H9 (cell line): Measurements from ENCODE around the gene SERPINC1. TPM values are rescaled to one million over a fixed set of nuclear protein-coding genes. Genes with fewer than 3 reads are reported as not detected.

ENCODE experiments used
- DNase-seq: peaks from one replicate; pipeline ENCODE4 v3.0.0-alpha.2; 2017
- H2AFZ ChIP-seq: one replicate; pipeline ENCODE4 v1.6.1; 2013; ENCODE audit warnings: mild to moderate bottlenecking, low read length, control low read depth, moderate library complexity
- H2AK5ac ChIP-seq: 2 replicates; pipeline ENCODE4 v1.6.1; 2013; ENCODE audit warnings: low read length, control low read depth, mixed read lengths; ENCODE audit not compliant: insufficient read length
- H2BK120ac ChIP-seq: one replicate; pipeline ENCODE4 v1.6.1; 2013; ENCODE audit warnings: low read depth, mild to moderate bottlenecking, low read length, control low read depth, inconsistent platforms; ENCODE audit not compliant: poor library complexity, severe bottlenecking
- H2BK12ac ChIP-seq: 2 replicates; pipeline ENCODE4 v1.6.1; 2013; ENCODE audit warnings: low read length, control low read depth, mixed read lengths, low read depth; ENCODE audit not compliant: insufficient read length
- H2BK15ac ChIP-seq: 2 replicates; pipeline ENCODE4 v1.6.1; 2013; ENCODE audit warnings: low read depth, low read length, control low read depth
- H2BK20ac ChIP-seq: one replicate; pipeline ENCODE4 v1.6.1; 2013; ENCODE audit warnings: low read depth, mild to moderate bottlenecking, low read length, control low read depth, inconsistent platforms; ENCODE audit not compliant: poor library complexity, severe bottlenecking
- H2BK5ac ChIP-seq: 2 replicates; pipeline ENCODE4 v1.6.1; 2013; ENCODE audit warnings: low read length, control low read depth, mixed read lengths; ENCODE audit not compliant: insufficient read length
- H3K14ac ChIP-seq: 2 replicates; pipeline ENCODE4 v1.6.1; 2013; ENCODE audit warnings: low read length, control low read depth; ENCODE audit not compliant: insufficient read depth
- H3K18ac ChIP-seq: 2 replicates; pipeline ENCODE4 v1.6.1; 2013; ENCODE audit warnings: low read depth, mild to moderate bottlenecking, mixed read lengths, low read length, control low read depth; ENCODE audit not compliant: insufficient read length
- H3K23ac ChIP-seq: 2 replicates; pipeline ENCODE4 v1.6.1; 2013; ENCODE audit warnings: low read length, control low read depth, mixed read lengths, low read depth; ENCODE audit not compliant: insufficient read length
- H3K23me2 ChIP-seq: 2 replicates; pipeline ENCODE4 v1.6.1; 2013; ENCODE audit warnings: low read depth, mild to moderate bottlenecking, mixed read lengths, low read length, control low read depth; ENCODE audit not compliant: insufficient read length, poor library complexity, severe bottlenecking
- H3K27ac ChIP-seq: 2 replicates; pipeline ENCODE4 v1.5.1; 2013; ENCODE audit warnings: low read length, control low read depth, mixed read lengths, low read depth; ENCODE audit not compliant: insufficient read length
- H3K27me3 ChIP-seq: 2 replicates; pipeline ENCODE4 v1.6.1; 2013; ENCODE audit warnings: low read length, control low read depth, inconsistent platforms; ENCODE audit not compliant: insufficient read depth
- H3K4ac ChIP-seq: 2 replicates; pipeline ENCODE4 v1.6.1; 2013; ENCODE audit warnings: low read depth, mild to moderate bottlenecking, control low read depth, inconsistent platforms, low read length, moderate library complexity
- H3K4me1 ChIP-seq: 2 replicates; pipeline ENCODE4 v1.6.1; 2013; ENCODE audit warnings: low read length, control low read depth, inconsistent platforms; ENCODE audit not compliant: insufficient read depth
- H3K4me2 ChIP-seq: 2 replicates; pipeline ENCODE4 v1.6.1; 2013; ENCODE audit warnings: low read length, control low read depth, mixed read lengths; ENCODE audit not compliant: insufficient read length, insufficient read depth
- H3K56ac ChIP-seq: 2 replicates; pipeline ENCODE4 v1.6.1; 2013; ENCODE audit warnings: low read depth, mild to moderate bottlenecking, mixed read lengths, low read length, control low read depth; ENCODE audit not compliant: insufficient read length
- H3K79me1 ChIP-seq: 2 replicates; pipeline ENCODE4 v1.6.1; 2013; ENCODE audit warnings: low read depth, mild to moderate bottlenecking, moderate library complexity, low read length, control low read depth, inconsistent platforms; ENCODE audit not compliant: insufficient read depth, poor library complexity, severe bottlenecking
- H3K79me2 ChIP-seq: 2 replicates; pipeline ENCODE4 v1.6.1; 2013; ENCODE audit warnings: low read length, control low read depth, inconsistent platforms; ENCODE audit not compliant: insufficient read depth
- H3K9ac ChIP-seq: 2 replicates; pipeline ENCODE4 v1.6.1; 2013; ENCODE audit warnings: low read length, control low read depth, mixed read lengths; ENCODE audit not compliant: insufficient read length; ENCODE audit errors: extremely low read depth
- H3K9me3 ChIP-seq: one replicate; pipeline ENCODE4 v1.6.1; 2013; ENCODE audit warnings: low read depth, low read length, inconsistent platforms; ENCODE audit not compliant: control insufficient read depth
- H3T11ph ChIP-seq: one replicate; pipeline ENCODE4 v1.6.1; 2013; ENCODE audit warnings: mild to moderate bottlenecking, low read length, control low read depth, inconsistent platforms
- H4K20me1 ChIP-seq: one replicate; pipeline ENCODE4 v1.6.1; 2013; ENCODE audit not compliant: control insufficient read depth, insufficient read length, insufficient read depth
- H4K5ac ChIP-seq: 2 replicates; pipeline ENCODE4 v1.6.1; 2013; ENCODE audit warnings: low read depth, mild to moderate bottlenecking, mixed read lengths, low read length, control low read depth; ENCODE audit not compliant: insufficient read length
- H4K8ac ChIP-seq: replicated peaks from 2 replicates; pipeline ENCODE4 v1.6.1; 2013; ENCODE audit warnings: low read length, control low read depth, mixed read lengths, low read depth; ENCODE audit not compliant: insufficient read length
- H4K91ac ChIP-seq: 2 replicates; pipeline ENCODE4 v1.6.1; 2013; ENCODE audit warnings: low read depth, mild to moderate bottlenecking, moderate library complexity, mixed read lengths, low read length, control low read depth; ENCODE audit not compliant: insufficient read length
- H3K27ac Mint-ChIP-seq, 3 experiments: 2 replicates in 2 of 3; 3 replicates in 1 of 3; pipeline ENCODE4 v1.8.0; 2020 to 2021; ENCODE audit warnings: mixed read lengths in 3 of 3, mild to moderate bottlenecking in 1 of 3, moderate library complexity in 1 of 3
- H3K27me3 Mint-ChIP-seq: 2 replicates; pipeline ENCODE4 v1.8.0; 2021; ENCODE audit warnings: low read depth, mild to moderate bottlenecking, moderate library complexity, mixed read lengths
- H3K36me3 Mint-ChIP-seq, 3 experiments: 2 replicates in 2 of 3; 3 replicates in 1 of 3; pipeline ENCODE4 v1.8.0; 2020 to 2021; ENCODE audit warnings: low read depth in 3 of 3, mixed read lengths in 3 of 3; ENCODE audit not compliant: insufficient read depth in 1 of 3
- H3K4me1 Mint-ChIP-seq, 2 experiments: 2 replicates each; pipeline ENCODE4 v1.8.0; 2020; ENCODE audit warnings: mixed read lengths in 2 of 2
- H3K4me3 Mint-ChIP-seq, 2 experiments: 2 replicates in 1 of 2; 3 replicates in 1 of 2; pipeline ENCODE4 v1.8.0; 2020 to 2021; ENCODE audit warnings: mild to moderate bottlenecking in 2 of 2, mixed read lengths in 2 of 2, moderate library complexity in 1 of 2
- H3K9me3 Mint-ChIP-seq, 2 experiments: 2 replicates in 1 of 2; 3 replicates in 1 of 2; pipeline ENCODE4 v1.8.0; 2020; ENCODE audit warnings: mild to moderate bottlenecking in 2 of 2, mixed read lengths in 2 of 2, moderate library complexity in 1 of 2
- WGBS: extraction: QIAGEN DNeasy Blood & Tissue Kit; methylation state at CpG from one replicate; pipeline ENCODE4 v1.1.7; 2013; ENCODE audit warnings: missing lambda C conversion rate, low lambda C conversion rate, mixed read lengths; ENCODE audit not compliant: insufficient read length; ENCODE audit errors: extremely low coverage; 5-methylcytosine and 5-hydroxymethylcytosine counted together
- total RNA-seq: library from RNA; stranded (reverse); gene quantifications from 2 replicates; pipeline ENCODE4 v1.2.1, GENCODE V29; 2021
- TF ChIP-seq, protein P1 (sequence below): fragments of 200-600 bp; sonication (generic); conservative IDR thresholded peaks from 3 replicates; pipeline ENCODE4 v1.8.0; 2021; ENCODE audit warnings: antibody characterized with exemption, mild to moderate bottlenecking

SERPINC1 gene
- total RNA-seq, 1 experiment from 2014 or later, result not detected

DNA sequence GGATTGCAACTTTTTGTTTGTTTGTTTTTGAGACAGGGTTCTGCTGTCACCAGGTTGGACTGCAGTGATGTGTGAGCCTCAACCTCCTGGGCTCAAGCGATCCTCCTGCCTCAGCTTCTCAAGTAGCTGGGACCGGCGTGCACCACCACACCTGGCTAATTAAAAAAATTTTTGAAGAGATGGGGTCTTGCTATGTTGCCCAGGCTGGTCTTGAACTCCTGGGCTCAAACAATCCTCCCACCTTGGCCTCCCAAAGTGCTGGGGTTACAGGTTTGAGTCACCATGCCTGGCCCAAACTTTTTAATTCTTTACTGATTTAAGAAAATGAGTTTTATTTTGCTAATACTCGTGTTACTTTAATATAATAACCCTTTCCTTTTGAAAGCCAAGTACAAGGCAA lies 31.5 kb upstream of the SERPINC1 start:
- Histone ChIP-seq H3K9me3 (no peaks in the 10 kb centered on the region), H4K20me1 (no peaks in the 10 kb centered on the region), H3K4me1 (no peaks in the 10 kb centered on the region), H3K14ac (no peak overlapping the region), H3K23ac (no peak overlapping the region), H3K27ac (no peak overlapping the region), H4K8ac (no peak overlapping the region), H2BK120ac (no peak overlapping the region), H3K27me3 (no peaks in the 10 kb centered on the region), H2BK15ac (no peak overlapping the region), H4K91ac (no peak overlapping the region), H2BK12ac (no peak overlapping the region), H4K5ac (no peak overlapping the region), H2BK5ac (no peak overlapping the region), H3T11ph (no peak overlapping the region), H3K79me1 (no peaks in the 10 kb centered on the region), H3K4ac (no peak overlapping the region), H2BK20ac (no peak overlapping the region), H3K4me2 (no peak overlapping the region), H3K56ac (no peak overlapping the region), H3K18ac (no peak overlapping the region), H2AFZ (no peak overlapping the region), H3K9ac (no peak overlapping the region), H2AK5ac (no peak overlapping the region), H3K79me2 (no peaks in the 10 kb centered on the region), H3K23me2 (no peaks in the 10 kb centered on the region)
- DNase-seq, result no peak
- H3K4me3 Mint-ChIP-seq, result no peak overlapping the region
- no peaks in the 10 kb centered on the region for H3K27me3 Mint-ChIP-seq
- no peak overlapping the region for H3K27ac Mint-ChIP-seq
- no CpG with 5 or more reads among the region's 4 CpGs for WGBS
- H3K9me3 Mint-ChIP-seq, result no peaks in the 10 kb centered on the region
- no peaks in the 10 kb centered on the region for H3K4me1 Mint-ChIP-seq
- TF ChIP-seq, protein P1, sequence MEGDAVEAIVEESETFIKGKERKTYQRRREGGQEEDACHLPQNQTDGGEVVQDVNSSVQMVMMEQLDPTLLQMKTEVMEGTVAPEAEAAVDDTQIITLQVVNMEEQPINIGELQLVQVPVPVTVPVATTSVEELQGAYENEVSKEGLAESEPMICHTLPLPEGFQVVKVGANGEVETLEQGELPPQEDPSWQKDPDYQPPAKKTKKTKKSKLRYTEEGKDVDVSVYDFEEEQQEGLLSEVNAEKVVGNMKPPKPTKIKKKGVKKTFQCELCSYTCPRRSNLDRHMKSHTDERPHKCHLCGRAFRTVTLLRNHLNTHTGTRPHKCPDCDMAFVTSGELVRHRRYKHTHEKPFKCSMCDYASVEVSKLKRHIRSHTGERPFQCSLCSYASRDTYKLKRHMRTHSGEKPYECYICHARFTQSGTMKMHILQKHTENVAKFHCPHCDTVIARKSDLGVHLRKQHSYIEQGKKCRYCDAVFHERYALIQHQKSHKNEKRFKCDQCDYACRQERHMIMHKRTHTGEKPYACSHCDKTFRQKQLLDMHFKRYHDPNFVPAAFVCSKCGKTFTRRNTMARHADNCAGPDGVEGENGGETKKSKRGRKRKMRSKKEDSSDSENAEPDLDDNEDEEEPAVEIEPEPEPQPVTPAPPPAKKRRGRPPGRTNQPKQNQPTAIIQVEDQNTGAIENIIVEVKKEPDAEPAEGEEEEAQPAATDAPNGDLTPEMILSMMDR, result no peak
- H3K36me3 Mint-ChIP-seq, result peaks cover 14 to 77% (median 73%) of the 10 kb centered on the region in 3 experiments; a peak in 6 of 7 replicates
